OCI-LY7 (cell line): ENCODE measurements around the gene SPNS1. TPM values are rescaled to one million over a fixed set of nuclear protein-coding genes. Genes with fewer than 3 reads are reported as not detected.
"Not testable (repeated sequence)": the region's sequence is repeated elsewhere in the genome, so short reads cannot be mapped to it uniquely, and the experiment has no call there.

Source experiments
- Bru-seq: library from RNA; stranded (reverse); fragments of 400-500 nt; gene quantifications from one replicate; lab custom pipeline; 2021; lab: Mats Ljungman, UMichigan
- BruChase-seq, 2 experiments: library from RNA; stranded (reverse); fragments of 400-500 nt; gene quantifications; one replicate each; lab custom pipeline; 2021; lab: Mats Ljungman, UMichigan
- BruUV-seq: library from RNA; stranded (reverse); fragments of 400-500 nt; replicated peaks from 2 replicates; lab custom pipeline; 2021; lab: Mats Ljungman, UMichigan
- CTCF ChIA-PET: fragments of 300-600 bp; sonication (Branson Sonifier 250); formaldehyde crosslinking; loops from one replicate; lab custom pipeline; 2022; ENCODE audit warnings: antibody characterized with exemption; ENCODE audit not compliant: unreplicated experiment; lab: Charles Lee
- POLR2A ChIA-PET: fragments of 300-600 bp; sonication (Branson Sonifier 250); formaldehyde crosslinking; loops from one replicate; lab custom pipeline; 2022; ENCODE audit warnings: antibody characterized with exemption; lab: Charles Lee
- DNase-seq: peaks from one replicate; pipeline ENCODE4 v3.0.0-alpha.2; 2015; ENCODE audit warnings: low spot score
- H2AFZ ChIP-seq: fragments of 200-600 bp; sonication (generic), shearing (Covaris generic); 2 replicates; pipeline ENCODE4 v1.6.1; 2014; ENCODE audit warnings: mild to moderate bottlenecking, antibody characterized with exemption, low read length, moderate library complexity
- H3K27ac ChIP-seq: fragments of 200-600 bp; sonication (generic); 2 replicates; pipeline ENCODE4 v1.5.1; 2014; ENCODE audit warnings: mixed run types, low read depth, mild to moderate bottlenecking, moderate library complexity, low read length, inconsistent platforms; ENCODE audit not compliant: poor library complexity, severe bottlenecking
- H3K36me3 ChIP-seq: fragments of 200-600 bp; sonication (generic); 2 replicates; pipeline ENCODE4 v1.6.1; 2014; ENCODE audit warnings: mild to moderate bottlenecking, antibody characterized with exemption, low read length, moderate library complexity, mixed read lengths; ENCODE audit not compliant: insufficient read depth
- H3K4me1 ChIP-seq: fragments of 200-600 bp; sonication (generic); 2 replicates; pipeline ENCODE4 v1.5.1; 2014; ENCODE audit warnings: mild to moderate bottlenecking, low read length; ENCODE audit not compliant: insufficient read depth, poor library complexity, severe bottlenecking
- H3K4me2 ChIP-seq: fragments of 200-600 bp; sonication (generic); 2 replicates; pipeline ENCODE4 v1.6.1; 2014; ENCODE audit warnings: mild to moderate bottlenecking, low read length
- H3K4me3 ChIP-seq: fragments of 200-600 bp; sonication (generic); 2 replicates; pipeline ENCODE4 v1.5.1; 2014; ENCODE audit warnings: mild to moderate bottlenecking, low read depth, low read length; ENCODE audit not compliant: poor library complexity, severe bottlenecking
- H3K79me2 ChIP-seq: fragments of 200-600 bp; sonication (generic); 2 replicates; pipeline ENCODE4 v1.6.1; 2016; ENCODE audit warnings: low read depth, mild to moderate bottlenecking, low read length, moderate library complexity, mixed read lengths; ENCODE audit not compliant: insufficient read depth
- H3K9me2 ChIP-seq: fragments of 200-600 bp; sonication (generic); 2 replicates; pipeline ENCODE4 v1.6.1; 2016; ENCODE audit warnings: mild to moderate bottlenecking, low read length, mixed read lengths; ENCODE audit not compliant: insufficient read depth
- H3K9me3 ChIP-seq: fragments of 200-600 bp; sonication (generic); 2 replicates; pipeline ENCODE4 v1.6.1; 2014; ENCODE audit warnings: mild to moderate bottlenecking, mixed run types, low read length, mixed read lengths
- H4K20me1 ChIP-seq: fragments of 200-600 bp; sonication (generic); 2 replicates; pipeline ENCODE4 v1.6.1; 2014; ENCODE audit warnings: mild to moderate bottlenecking, antibody characterized with exemption, low read length, moderate library complexity, mixed read lengths; ENCODE audit not compliant: insufficient read depth
- EZH2phosphoT487 ChIP-seq: fragments of 200-600 bp; sonication (generic); IDR thresholded peaks from 2 replicates; pipeline ENCODE4 v1.6.1; 2018; ENCODE audit warnings: low read depth, borderline replicate concordance, mild to moderate bottlenecking, mixed run types, antibody characterized with exemption, low read length, moderate library complexity, mixed read lengths
- intact Hi-C: fragments of 100-400 bp; cut with micrococcal nuclease; formaldehyde crosslinking; loops from one replicate; pipeline ENCODE4 v1.10.0; 2022; ENCODE audit not compliant: unreplicated experiment
- long read RNA-seq: library from polyadenylated mRNA; stranded (forward); transcript quantifications from one replicate; pipeline ENCODE4 v2.0.0, GENCODE V29; 2022
- total RNA-seq, 2 experiments: library from RNA; depleted of rRNA in 1 of 2; stranded (reverse); fragments of >200 nt in 1 of 2; shearing (Covaris generic) in 1 of 2; gene quantifications; 2 replicates each; pipeline ENCODE4 v1.2.3, GENCODE V29; 2014 to 2022
- TF ChIP-seq, protein P1 (sequence below): fragments of 200-600 bp; sonication (generic); conservative IDR thresholded peaks from 2 replicates; pipeline ENCODE4 v1.5.1; 2014; ENCODE audit warnings: mild to moderate bottlenecking, antibody characterized with exemption, low read length, moderate library complexity, mixed read lengths

The SPNS1 gene, protein sequence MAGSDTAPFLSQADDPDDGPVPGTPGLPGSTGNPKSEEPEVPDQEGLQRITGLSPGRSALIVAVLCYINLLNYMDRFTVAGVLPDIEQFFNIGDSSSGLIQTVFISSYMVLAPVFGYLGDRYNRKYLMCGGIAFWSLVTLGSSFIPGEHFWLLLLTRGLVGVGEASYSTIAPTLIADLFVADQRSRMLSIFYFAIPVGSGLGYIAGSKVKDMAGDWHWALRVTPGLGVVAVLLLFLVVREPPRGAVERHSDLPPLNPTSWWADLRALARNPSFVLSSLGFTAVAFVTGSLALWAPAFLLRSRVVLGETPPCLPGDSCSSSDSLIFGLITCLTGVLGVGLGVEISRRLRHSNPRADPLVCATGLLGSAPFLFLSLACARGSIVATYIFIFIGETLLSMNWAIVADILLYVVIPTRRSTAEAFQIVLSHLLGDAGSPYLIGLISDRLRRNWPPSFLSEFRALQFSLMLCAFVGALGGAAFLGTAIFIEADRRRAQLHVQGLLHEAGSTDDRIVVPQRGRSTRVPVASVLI
- total RNA-seq (2014; rRNA removed; shearing (Covaris generic)) (12.4 and 20.1 TPM in 2 replicates), total RNA-seq (2022) (20.4 and 21.5 TPM in 2 replicates), Bru-seq, nascent RNA (percentile 49 among the genes with signal in this experiment), BruChase-seq, experiment 1, labeled RNA remaining after a 6-hour chase (percentile 85 among the genes with signal in this experiment), BruChase-seq, experiment 2, labeled RNA remaining after a 2-hour chase (percentile 80 among the genes with signal in this experiment)
- long read RNA-seq, transcript SPNS1-207 (13 exons, 1,979 nt): minor isoform, 5 of 110 reads
- long read RNA-seq, transcript SPNS1-201 (12 exons, 2,208 nt): major isoform, 60 of 110 reads
- long read RNA-seq, partial matches to known transcripts: 12 of 110 reads
- long read RNA-seq, other reads (novel, unspliced or antisense): 27 of 110 reads

DNA sequence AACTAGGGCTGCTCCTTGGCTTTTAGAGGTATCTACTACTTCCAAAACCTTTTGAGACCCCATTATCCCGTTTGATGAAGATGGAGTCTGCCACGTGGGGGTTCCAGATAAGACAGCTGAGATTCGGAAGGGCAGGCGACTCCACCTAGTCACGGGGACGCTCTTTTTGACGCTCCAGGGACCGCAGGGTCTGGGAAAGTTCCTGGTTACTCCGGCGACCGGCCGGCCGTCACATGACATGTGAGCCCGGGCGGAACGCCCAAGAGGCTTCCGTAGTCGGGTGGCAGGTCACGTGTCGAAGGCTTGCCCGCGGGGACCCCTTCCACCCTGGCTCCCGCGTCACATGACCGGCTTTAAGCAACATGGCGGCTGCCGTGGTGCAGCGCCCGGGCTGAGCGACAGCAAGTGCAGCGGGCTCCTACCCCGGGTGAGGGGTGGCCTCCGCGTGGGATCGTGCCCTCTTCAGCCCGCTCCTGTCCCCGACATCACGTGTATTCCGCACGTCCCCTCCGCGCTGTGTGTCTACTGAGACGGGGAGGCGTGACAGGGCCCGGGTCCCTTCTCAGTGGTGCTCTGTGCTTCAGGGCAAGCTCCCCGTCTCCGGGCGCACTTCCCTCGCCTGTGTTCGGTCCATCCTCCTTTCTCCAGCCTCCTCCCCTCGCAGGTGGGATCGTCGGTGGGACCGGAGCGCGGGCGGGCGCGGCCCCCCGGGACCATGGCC, at the start of gene SPNS1:
SPNS1 (plus strand) TSS at position 342 of the 721 bp plus-strand sequence; CDS start at position 716, 374 bp downstream.
- Histone ChIP-seq H3K4me1 (peaks cover 15% of the 10 kb centered on the region), H3K36me3 (peaks cover 4% of the 10 kb centered on the region; the same call in 1 of the 2 replicates), H3K79me2 (peaks cover 4% of the 10 kb centered on the region; the same call in 1 of the 2 replicates), H3K4me2 (peak within 1 kb of the TSS; percentile 98), H2AFZ (peak within 1 kb of the TSS; percentile 90), H3K9me2 (no peaks in the 10 kb centered on the region), H3K9me3 (no peaks in the 10 kb centered on the region), H4K20me1 (no peaks in the 10 kb centered on the region), H3K4me3 (peak within 1 kb of the TSS; percentile 88), H3K27ac (peak within 1 kb of the TSS; percentile 39)
- TF ChIP-seq, protein P1, sequence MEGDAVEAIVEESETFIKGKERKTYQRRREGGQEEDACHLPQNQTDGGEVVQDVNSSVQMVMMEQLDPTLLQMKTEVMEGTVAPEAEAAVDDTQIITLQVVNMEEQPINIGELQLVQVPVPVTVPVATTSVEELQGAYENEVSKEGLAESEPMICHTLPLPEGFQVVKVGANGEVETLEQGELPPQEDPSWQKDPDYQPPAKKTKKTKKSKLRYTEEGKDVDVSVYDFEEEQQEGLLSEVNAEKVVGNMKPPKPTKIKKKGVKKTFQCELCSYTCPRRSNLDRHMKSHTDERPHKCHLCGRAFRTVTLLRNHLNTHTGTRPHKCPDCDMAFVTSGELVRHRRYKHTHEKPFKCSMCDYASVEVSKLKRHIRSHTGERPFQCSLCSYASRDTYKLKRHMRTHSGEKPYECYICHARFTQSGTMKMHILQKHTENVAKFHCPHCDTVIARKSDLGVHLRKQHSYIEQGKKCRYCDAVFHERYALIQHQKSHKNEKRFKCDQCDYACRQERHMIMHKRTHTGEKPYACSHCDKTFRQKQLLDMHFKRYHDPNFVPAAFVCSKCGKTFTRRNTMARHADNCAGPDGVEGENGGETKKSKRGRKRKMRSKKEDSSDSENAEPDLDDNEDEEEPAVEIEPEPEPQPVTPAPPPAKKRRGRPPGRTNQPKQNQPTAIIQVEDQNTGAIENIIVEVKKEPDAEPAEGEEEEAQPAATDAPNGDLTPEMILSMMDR: no peak
- no peak for TF ChIP-seq EZH2phosphoT487
- peak; percentile 97 for DNase-seq
- BruUV-seq: no TSS peak
- ChIA-PET CTCF (interaction anchor here (0.8 to 1.7 kb wide), 3 partner anchors 9 to 16 kb away, joined by 3 to 5 read pairs (median 4); partner anchors contain the start of gene LAT), POLR2A (interaction anchor here (0.6 to 1.3 kb wide), 4 partner anchors 10 to 121 kb away, joined by 3 to 6 read pairs (median 4); partner anchors contain the start of gene LAT)
- intact Hi-C loops: loop anchor here (1.0 kb wide), 1 partner anchor 44 kb away; no protein-coding TSS in a partner anchor

DNA sequence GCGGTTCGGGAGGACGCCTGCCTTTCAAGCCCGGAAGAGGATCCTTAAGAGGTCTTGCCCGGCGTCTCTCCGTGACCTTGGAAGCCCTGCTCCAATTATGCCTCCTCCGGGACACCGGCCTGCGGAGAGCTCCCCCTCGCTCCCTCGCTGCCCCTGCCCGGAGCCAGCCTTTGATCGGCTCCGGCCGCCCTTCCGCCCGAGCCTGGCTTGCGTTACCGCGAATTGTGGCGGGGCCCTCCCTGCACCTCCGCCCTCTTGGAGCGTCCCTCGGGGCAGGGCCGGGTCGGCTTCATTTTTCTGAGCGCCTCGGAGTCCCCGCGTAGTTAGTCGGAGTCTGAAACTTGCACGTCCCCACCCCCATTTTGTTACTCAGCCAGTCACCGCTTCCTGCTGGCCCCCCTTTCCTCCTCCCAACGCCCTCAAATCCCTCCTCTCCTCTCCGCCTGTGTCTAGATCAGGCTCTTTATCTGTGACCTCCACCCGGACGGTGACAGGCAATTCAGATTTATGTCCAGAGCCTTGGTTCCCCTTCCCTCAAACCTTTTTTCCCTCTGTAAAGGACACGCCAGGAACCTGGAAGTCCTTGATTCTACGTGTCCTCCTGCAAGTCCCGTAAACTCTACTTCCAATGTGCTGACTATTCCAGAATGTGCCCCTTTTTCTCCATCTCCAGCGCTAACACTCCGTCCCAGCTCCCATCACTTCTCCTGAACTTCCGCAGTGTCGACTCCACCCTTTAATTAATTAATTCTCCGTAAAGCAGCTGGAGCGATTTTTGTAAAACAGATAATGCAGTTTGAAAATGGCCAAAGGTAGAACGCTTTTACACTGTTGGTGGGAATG, 49.0 kb upstream of the SPNS1 start:
- Histone ChIP-seq H3K27ac (peak overlapping the region; percentile 100), H3K4me1 (peaks cover 77% of the 10 kb centered on the region), H3K9me3 (peaks cover 6% of the 10 kb centered on the region; the same call in 1 of the 2 replicates), H2AFZ (peak overlapping the region; percentile 14; the same call in 1 of the 2 replicates), H3K36me3 (peaks cover 27% of the 10 kb centered on the region), H3K9me2 (no peaks in the 10 kb centered on the region), H3K79me2 (peaks cover 29% of the 10 kb centered on the region; the same call in 1 of the 2 replicates), H3K4me2 (peak overlapping the region; percentile 100), H4K20me1 (no peaks in the 10 kb centered on the region), H3K4me3 (peak overlapping the region; percentile 77)
- no TSS peak for BruUV-seq
- POLR2A ChIA-PET: interaction anchor here (0.7 to 1.1 kb wide), 2 partner anchors 25 to 98 kb away, joined by 3 to 6 read pairs; partner anchors contain the start of gene NFATC2IP
- DNase-seq: peak; percentile 86
- TF ChIP-seq, protein P1: no peak
- no peak for TF ChIP-seq EZH2phosphoT487
- intact Hi-C loops: loop anchor here (2.0 kb wide), 2 partner anchors 15 to 19 kb away; no protein-coding TSS in a partner anchor
- CTCF ChIA-PET: interaction anchor here (1.2 kb wide), 1 partner anchor 11 kb away, joined by 3 read pairs; no protein-coding TSS in a partner anchor

DNA sequence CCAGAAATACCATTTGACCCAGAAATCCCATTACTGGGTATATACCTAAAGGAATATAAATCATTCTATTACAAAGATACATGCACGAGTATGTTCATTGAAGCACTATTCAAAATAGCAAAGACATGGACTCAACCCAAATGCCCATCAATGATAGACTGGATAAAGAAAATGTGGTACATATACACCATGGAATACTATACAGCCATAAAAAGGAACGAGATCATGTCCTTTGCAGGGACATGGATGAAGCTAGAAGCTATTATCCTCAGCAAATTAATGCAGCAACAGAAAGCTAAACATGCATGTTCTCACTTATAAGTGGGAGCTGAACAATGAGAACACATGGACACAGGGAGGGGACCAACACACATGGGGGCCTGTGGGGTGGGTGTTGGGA, 48.3 kb upstream of the SPNS1 start:
- ChIA-PET CTCF (interaction anchor here (0.5 to 1.2 kb wide), 2 partner anchors 10 to 148 kb away, joined by 3 to 5 read pairs; no protein-coding TSS in a partner anchor), POLR2A (interaction anchor here (0.6 to 1.1 kb wide), 3 partner anchors 24 to 99 kb away, joined by 3 to 6 read pairs (median 3); partner anchors contain the start of gene NFATC2IP)
- H3K9me3 ChIP-seq, BruUV-seq, intact Hi-C loops, H2AFZ ChIP-seq, H4K20me1 ChIP-seq, DNase-seq, H3K9me2 ChIP-seq: not testable (repeated sequence)
- H3K79me2 ChIP-seq: peaks cover 22% of the 10 kb centered on the region; the same call in 1 of the 2 replicates
- H3K4me3 ChIP-seq: peak overlapping the region; percentile 77
- H3K27ac ChIP-seq: peak overlapping the region; percentile 100
- peak overlapping the region; percentile 100 for H3K4me2 ChIP-seq
- peaks cover 20% of the 10 kb centered on the region for H3K36me3 ChIP-seq
- H3K4me1 ChIP-seq: peaks cover 80% of the 10 kb centered on the region
